Neural progenitor cell (in vitro differentiated cells): ENCODE results near the gene EPB41L4B.

Experiments
- CTCF ChIP-seq: fragments of 200-600 bp; sonication (generic); IDR thresholded peaks from 2 replicates; pipeline ENCODE4 v1.5.1; 2017; ENCODE audit warnings: antibody characterized with exemption, mild to moderate bottlenecking
- EZH2 ChIP-seq: fragments of 200-600 bp; sonication (generic); IDR thresholded peaks from 2 replicates; pipeline ENCODE4 v1.6.1; 2017; ENCODE audit warnings: antibody characterized with exemption, mild to moderate bottlenecking, moderate library complexity
- EZH2phosphoT487 ChIP-seq: fragments of 200-600 bp; sonication (generic); IDR thresholded peaks from 2 replicates; pipeline ENCODE4 v1.6.1; 2017; ENCODE audit warnings: antibody characterized with exemption

GRCh38 chr9:109168170-109168569 lies 152.7 kb downstream of the EPB41L4B start:
- TF ChIP-seq EZH2 (no peak), CTCF (no peak), EZH2phosphoT487 (peak; percentile 8)
